HG03064 (cell line): Measurements from ENCODE around the gene MED13.
"Not testable (repeated sequence)": the region's sequence is repeated elsewhere in the genome, so short reads cannot be mapped to it uniquely, and the experiment has no call there.

Experiments used
- ATAC-seq: cut with Tn5 transposase; IDR thresholded peaks from one replicate; pipeline ENCODE4 v1.9.1; 2021; ENCODE audit warnings: low read depth; ENCODE audit not compliant: unreplicated experiment

Gene MED13

GRCh38 chr17:61926826-61927207 lies 138.3 kb downstream of the MED13 start:
- no peak for ATAC-seq

GRCh38 chr17:61915162-61915561 lies 149.9 kb downstream of the MED13 start:
- ATAC-seq: not testable (repeated sequence)

GRCh38 chr17:61908292-61909037 lies 156.6 kb downstream of the MED13 start:
- ATAC-seq: no peak

GRCh38 chr17:61907361-61907760 lies 157.7 kb downstream of the MED13 start:
- ATAC-seq: no peak

- ATAC-seq: no peak
Observed at GRCh38 chr17:61904094-61904710, 160.9 kb downstream of the MED13 start.

- ATAC-seq: no peak
Observed at GRCh38 chr17:61903251-61903650, 161.8 kb downstream of the MED13 start.

- ATAC-seq: no peak
Observed at GRCh38 chr17:61897548-61898180, 167.4 kb downstream of the MED13 start.

- no peak for ATAC-seq
Observed at GRCh38 chr17:61895391-61895790, 169.7 kb downstream of the MED13 start.

GRCh38 chr17:61894310-61894709 lies 170.8 kb downstream of the MED13 start:
- not testable (repeated sequence) for ATAC-seq
